NCI-H187 treated with DMSO at 0.1 percent for 48 hours (cell line): ENCODE measurements around the gene ARL5A.

Experiments used
- DNase-seq: peaks from one replicate; lab custom pipeline; 2025; lab: John Stamatoyannopoulos, UW

ARL5A gene

DNA sequence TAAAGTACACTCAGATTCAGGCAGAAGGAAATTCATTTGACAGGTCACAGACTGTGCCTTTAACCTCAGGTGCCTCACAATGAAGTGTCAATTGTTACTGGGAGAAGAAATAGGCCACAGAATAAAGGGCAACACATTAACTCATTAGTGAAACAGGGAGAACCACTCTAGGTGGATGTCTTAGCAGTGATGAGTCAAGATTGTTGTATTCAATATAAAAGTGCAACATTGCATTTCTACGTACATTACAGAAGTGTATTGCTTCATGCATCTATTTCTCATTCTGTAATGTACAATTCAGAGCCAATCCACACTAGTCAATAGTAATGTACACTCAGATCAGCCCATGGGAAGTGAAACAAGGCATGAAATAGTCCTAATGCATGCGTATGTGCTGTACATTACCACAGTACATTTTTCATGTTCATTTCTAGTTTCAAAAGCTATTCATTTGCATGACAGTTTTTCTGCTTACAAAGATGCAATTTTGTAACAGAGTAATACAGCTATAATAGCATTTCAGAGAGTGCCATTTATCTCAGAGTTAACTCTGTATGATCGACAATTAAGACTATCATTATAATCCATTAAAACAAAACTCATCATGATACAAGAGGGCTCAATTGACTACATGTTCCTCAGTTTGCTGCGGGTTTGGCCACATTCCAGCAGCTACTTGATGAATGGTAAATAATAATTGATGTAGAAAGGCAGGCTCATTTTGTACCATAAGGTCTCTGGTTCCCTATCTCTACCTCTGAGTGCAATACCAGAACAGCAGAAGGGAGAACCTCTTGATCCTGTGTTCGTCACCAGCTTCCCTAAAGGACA lies 12.2 kb upstream of the ARL5A start:
- no peak for DNase-seq

DNA sequence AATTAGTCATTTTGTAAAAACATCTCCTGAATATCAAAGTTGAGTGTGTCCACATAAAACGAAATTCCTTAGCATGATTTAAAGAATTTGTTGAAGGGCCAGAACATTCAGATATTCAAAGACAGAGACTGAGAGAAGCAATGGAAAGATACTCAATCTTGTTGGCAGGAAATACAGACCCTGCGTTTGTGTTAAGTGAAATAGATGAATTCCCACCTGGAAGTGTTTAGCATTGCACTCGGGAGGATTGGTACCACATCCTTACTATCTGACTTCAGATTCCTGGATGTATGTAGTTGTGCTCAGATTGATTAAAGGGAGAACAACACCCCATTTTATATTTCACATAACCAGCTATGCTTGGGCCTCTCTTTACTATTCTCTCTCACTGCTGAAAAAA lies 9.7 kb upstream of the ARL5A start:
- no peak for DNase-seq

DNA sequence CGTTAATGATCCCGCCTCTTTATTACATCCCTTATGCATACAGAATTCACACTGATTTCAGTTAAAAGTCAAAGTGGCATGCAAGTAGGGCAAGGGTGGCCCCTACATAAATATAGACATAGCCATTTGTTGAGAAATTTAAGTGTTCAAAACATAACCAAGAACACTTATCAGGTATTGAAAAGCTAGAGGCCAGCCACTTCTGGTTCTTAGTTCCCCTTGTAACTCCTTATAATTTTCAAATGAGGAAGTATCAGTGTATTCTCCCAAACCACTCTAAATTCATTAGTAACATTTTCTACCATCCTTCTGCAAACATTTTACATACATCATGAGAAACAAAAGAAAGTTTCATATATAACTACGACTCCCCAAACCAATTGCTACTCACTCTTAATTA lies 5.8 kb upstream of the ARL5A start:
- DNase-seq = no peak

DNA sequence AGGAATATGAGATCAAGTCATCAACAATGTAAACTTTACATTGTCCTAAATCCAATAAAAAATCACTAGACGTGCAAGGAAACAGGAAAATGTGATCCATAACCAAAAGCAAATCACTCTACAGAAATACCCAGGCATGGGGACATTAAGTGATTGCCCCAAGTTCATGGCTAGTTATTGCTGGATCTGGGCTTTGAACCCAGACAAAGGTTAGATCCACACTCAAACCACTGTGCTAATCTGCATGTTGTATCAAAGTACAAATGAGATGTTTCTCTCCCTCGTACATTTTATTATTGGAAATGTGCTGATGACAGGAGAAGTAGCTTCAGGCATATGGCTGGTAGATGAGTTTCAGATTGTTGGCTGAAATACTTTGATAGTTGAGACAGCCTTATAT lies 2.7 kb upstream of the ARL5A start:
- DNase-seq = no peak

DNA sequence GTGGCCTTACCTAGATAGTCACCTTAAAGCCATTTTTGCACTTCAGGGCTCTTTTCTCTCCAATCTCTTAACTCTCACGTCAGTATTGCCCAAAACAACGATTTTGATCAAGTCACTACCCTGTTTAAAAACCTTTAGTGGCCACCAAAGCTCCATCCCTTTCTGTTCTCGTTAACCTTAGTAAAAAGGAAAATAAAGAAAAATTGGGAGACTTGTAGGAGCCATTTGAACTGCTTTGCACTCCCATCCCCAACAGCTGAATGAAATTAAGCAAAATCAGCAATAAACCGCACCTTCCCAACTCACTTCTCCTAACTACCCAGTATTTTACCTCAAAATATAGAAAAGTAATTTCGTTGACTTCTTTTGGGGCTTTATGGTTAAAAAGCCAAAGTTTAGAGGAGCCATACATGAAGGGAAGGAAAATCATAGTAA lies 686 bp upstream of the ARL5A start:
- no peak for DNase-seq

DNA sequence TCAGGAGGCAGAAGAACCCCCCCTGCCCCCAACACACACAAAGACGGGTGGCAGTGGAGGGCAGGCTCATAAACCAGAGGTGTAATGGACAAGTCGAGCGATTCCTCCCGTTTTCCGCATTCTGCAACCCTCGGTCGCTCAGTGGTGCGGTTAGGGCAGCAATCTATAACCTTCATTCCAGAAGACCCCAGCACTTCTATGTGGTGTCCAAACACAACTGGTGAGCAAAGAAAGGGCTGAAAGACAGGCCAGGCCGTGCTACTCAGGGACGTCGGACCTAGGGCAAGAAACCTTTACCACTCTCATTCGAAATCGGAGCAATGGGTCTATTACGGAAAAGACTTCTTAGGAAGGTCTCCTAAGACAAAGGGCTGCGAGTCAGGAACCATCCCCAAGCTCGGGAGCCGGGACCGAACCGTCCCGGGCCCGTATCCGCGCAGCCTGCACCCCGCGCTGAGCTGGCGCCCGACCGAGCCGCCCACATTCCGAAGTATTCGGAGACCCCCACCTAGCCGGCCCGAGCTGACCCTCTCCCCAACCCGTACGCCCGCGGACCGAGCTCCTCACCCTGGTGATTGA lies 568 bp downstream of the ARL5A start:
- DNase-seq = no peak

DNA sequence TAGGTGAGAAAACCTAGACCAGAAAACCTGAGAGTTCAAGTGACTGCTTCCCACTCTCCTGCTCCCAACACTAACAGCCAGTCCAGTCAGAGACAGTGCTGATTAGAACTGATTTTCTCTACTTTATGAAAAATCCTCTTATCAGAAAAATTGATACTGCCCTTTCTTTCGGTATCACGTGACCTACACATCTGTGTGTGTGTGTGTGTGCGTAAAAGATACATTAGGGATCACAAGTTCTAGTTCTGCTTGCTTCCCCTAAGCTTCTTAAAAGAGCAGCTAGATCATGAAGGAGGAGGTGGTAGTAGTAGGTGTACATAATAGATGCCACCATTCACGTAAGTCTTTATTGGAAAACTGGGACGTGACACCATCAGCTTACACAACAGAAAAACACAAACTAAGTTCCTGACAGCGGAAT lies 1.5 kb downstream of the ARL5A start:
- no peak for DNase-seq

DNA sequence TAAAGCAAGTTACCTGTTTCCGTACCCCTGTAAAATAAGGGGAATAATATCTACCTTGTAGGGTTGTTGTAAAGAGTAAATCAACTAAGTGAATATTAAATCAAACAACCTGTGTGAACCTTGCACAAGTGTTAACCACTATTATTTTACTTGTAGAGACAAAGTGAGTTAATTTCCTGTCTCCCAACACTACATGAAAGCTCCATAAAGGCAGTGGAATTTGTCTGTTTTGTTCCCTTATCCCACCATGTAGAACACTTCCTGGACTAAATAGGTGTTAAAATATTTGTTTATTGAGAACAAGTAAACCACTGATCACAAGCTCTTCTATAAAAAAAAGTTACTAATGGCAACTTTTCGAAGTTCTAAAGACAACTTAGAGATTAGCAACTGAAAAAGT lies 3.3 kb downstream of the ARL5A start:
- DNase-seq = no peak

DNA sequence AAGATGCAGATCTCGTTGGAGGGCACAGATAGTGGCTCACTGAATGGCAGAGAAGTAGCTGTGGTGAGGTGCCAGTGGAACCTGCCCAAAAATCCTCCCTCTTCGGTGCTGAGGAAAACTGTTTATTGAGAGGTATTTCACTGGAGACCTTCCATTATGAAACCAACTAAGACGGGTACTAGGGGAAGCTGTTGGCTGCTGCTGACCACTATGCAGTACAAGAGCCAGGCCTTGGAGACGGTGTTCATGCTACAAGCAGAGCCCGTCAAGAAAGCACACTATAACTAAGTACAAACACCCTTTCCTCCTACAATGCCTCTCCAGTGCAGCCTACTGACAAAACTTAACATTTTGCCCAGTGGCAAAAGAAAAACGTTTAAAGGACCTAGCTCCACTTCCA lies 4.6 kb downstream of the ARL5A start:
- no peak for DNase-seq

DNA sequence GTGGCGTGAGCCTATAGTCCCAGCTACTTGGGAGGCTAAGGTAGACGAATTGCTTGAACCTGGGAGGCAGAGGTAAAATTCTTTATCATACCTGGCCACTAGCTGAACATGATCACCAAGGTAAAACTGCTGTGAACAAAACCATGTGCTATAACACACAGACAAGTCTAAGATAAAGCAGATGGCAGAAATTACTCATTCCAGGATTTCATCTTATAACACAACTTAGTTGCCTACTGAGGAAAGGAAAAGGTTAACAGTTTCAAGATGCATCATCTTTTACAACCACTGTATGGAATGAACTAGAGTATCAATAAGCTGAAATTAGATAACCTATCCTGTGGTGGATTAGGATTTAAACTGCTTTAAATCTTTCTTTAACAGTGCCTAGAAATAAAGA lies 8.3 kb downstream of the ARL5A start:
- no peak for DNase-seq

DNA sequence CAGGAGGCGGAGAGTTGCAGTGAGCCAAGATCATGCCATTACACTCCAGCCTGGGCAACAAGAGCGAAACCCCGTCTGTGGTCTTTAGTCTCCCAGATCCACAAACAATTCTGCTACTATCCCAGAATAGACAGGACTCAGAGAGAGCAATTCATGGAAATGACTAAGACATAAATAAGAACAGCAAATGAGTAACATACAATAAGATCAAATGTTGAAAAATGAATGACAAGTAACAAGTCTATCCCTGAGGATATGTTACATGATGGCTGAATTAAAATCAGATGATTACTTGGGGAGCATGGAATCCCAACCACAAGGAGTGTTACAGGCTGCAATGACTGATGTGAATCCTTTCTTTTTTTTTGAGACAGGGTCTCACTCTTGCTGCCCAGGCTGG lies 10.3 kb downstream of the ARL5A start:
- no peak for DNase-seq

DNA sequence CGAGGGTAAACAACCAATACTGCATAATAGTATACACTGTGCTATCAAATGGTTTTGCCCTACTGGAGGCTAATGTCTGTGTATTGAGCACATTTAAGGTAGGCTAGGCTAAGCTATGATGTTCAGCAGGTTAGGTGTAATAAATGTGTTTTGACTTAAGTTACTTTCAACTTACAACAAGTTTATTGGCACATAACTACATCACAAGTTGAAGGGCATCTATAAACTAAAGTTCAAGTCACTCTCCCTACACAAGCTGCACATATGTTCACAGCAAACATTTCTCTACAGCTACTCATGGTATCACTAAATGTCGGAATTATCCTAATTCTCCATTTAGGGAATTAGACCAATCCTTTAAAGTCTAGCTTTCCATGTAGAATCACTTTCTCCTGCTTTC lies 11.4 kb downstream of the ARL5A start:
- no peak for DNase-seq

DNA sequence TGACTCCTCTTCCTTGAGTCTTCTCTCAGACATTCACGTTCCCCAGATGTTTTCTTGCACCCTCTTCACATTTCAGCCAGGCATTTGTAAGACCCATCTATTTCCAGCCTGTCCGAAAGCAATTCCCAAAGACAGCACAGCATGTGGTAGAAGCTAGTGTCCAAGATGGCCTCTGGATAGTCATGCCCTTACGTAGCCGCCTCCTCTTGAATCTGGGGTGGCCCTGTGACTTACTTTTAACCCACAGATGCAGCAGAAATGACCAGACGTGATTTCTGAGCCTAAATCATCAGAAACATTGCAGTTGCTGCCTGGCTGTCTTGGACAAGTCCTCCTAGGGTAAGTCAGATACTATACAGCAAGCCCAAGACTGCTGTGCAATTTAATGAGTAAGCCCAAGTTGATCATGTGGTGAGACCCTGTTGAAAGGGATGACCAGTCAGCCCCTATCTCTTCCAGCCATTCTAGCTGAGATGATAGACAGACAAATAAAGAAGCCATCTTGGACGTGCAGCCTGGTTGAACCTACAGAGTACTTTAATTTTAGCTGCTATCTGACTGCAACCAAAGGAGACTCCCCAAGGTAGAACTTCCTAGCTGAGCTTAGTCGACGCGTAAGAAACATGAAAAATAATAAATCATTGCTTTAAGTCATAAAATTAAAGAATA lies 12.3 kb downstream of the ARL5A start:
- no peak for DNase-seq

DNA sequence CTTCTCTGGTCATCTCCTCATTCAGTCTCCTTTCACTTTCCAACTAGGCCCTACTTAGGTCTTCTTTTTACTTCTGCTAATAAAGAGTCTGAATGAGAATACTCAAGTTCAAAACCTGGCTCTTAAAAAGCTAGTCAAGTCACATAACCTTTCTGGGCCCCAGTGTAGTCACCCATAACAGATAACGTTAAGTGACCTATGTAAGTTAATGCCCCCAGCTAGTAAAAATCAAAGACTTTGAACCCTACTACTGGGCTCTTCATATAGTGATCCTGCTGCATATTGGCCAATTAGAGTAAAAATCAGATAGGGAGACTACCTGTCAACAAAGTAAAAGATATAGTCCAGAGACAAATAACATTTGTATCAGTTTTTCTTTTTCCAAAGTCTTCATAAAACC lies 17.7 kb downstream of the ARL5A start:
- DNase-seq = no peak

DNA sequence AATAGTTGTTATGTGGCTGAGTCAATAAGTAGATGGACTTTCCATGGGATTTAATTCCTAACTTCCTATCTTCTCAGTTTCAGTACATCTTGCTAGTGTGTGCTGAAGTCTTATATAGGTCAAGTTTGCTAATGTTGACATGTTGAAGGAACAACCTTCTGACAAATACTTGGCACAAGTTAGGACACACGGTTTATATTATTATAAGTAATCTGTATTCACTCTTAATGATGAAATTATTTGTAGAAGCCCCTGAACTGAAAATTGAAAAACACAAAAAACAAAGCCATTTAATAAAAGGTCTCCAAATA lies 19.2 kb downstream of the ARL5A start:
- DNase-seq = no peak

DNA sequence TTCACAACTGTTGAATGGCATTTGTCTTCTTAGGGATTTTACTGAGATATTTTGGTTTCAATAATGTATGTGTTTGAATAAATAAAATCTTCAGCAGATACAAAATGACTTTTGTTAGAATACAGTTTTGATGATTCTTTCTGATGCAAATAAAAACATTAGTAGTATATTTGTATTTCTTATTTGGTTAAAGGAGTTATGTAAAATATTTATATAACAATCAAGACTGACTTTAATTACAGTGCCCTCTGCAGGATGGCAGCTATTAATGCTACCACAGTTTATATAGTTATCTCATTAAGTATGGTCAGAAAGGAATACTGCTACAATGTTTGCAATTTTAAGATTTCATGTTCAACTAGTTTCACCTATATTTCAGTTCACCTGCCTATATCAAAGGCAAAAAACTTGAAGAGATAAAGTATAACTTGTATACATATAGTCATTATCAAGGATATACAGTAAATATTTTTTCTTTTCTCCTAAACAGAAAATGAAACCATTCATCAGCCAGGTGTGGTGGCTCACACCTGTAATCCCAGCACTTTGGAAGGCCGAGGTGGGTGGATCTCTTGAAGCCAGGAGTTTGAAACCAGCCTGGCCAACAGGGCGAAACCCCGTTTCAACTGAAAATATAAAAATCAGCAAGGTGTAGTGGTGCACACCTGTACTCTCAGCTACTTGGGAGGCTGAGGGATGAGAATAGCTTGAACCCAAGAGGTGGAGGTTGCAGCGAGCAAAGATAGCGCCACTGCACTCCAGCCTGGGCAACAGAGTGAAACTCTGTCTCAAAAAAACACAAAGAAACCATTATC lies 19.8 kb downstream of the ARL5A start:
- DNase-seq = no peak

DNA sequence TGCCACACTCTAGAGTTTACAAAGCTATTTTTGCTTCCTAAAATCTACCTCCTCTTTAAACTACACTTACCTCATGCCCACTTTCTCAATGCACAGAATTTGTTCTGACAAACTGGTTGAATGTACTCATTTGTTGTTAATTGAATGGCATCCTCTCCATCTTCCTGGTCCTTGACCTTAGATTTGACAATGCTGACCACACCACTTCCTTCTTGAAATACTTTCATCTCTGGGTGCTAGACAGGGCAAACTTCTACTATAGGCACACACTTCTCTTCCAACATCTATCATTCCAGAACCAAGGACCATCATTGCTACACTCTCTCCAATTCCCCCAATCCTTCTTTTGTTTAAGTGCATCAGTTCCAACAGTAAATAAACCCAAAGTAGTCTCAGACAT lies 22.3 kb downstream of the ARL5A start:
- DNase-seq = no peak

DNA sequence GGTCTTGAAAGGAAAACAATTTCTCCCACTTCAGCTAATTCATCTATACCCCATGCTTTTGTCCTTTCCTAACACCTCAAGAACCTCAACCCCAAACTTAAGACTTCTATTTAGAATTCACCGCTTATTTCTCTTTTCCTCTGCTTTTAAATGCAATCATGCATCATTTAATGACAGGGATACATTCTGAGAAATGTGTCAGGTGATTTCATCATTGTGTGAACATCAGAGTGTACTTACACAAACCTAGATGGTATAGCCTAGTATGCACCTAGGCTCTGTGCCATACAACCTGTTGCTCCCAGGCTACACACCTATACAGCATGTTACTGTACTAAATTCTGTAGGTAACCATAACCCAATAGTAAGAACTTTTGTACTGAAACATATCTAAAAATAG lies 22.9 kb downstream of the ARL5A start:
- DNase-seq = no peak

DNA sequence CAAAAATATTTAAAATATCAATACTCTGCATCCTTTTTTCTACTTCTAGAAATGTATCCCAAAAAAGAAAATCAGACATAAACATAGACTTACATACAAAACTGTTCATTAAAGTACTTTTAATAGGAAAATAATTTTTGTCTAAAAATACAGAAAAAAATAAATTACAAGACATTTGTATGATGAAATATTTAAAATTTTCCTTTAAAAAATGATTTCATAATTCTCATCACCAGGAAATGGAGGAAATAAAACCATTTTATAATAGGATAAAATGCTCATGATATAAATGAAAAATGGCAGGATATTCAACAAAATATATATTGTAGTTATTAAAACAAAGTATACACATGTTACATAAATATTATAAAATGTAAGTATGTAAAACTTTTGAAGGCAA lies 24.4 kb downstream of the ARL5A start:
- no peak for DNase-seq

DNA sequence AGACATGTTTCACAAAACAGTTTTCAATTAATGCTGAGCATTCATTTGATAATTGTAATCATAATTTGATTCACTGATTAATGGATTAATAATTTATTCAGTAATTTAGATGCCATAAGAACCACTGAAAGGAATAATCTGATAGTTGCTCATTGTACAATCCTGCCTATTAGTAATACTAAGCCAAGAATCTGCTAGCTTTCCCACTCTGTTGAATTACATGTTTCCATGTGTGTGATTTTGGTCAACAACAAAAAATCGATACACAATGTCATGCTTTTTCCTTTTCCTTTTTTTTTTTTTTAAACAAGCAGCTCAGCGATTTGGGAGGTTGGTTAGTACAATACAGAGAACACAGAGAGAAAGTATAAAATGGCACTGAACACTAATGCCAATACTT lies 25.9 kb downstream of the ARL5A start:
- DNase-seq = no peak

DNA sequence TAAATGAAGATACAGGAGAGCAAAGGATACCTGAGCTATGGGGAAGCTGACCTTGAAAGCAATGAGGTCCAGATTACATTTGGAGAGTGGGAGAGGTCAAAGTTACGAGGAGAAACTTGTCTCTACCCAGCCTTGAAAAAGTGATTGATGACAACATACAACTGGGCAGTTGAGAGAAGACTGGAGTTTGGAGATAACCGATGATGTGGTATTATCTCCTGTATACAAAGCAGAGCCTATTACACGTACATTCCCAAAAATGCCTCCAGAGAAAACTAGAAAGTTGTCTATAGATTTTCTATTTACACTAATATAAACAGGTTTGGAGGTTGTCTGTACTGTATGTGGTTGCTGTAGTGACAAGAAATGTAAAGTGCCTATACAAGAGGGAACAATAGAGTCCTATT lies 28.3 kb downstream of the ARL5A start:
- DNase-seq = no peak

DNA sequence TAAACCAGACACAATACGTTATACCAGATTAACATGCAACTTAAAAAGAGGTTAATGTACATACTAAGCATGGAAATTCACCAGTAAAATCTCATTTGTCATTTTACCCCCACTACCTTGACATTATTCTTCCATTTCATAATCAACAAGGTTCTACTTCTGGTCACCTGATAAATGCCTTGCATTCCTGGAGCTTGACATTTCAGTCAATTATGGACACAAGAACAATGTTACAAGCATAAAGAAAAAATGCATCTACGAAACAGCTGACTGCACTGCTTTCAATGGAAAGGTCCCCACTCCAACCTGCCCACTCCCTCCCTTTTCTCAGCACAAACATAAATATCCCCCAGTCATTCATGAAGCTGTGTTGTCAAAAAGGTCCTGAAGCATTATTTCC lies 31.4 kb downstream of the ARL5A start:
- no peak for DNase-seq
